Left lung (tissue), 10 donors: Measurements from ENCODE around the gene MAP1B. TPM values are rescaled to one million over a fixed set of nuclear protein-coding genes. Genes with fewer than 3 reads are reported as not detected.

Experiments used
- ATAC-seq: fragments of 200-7000 bp; cut with Tn5 transposase; one replicate; pipeline ENCODE4 v1.9.1; 2020; ENCODE audit warnings: moderate library complexity
- DNase-seq, 4 donors: peaks; one replicate each; pipeline ENCODE4 v3.0.0-alpha.2; 2013 to 2020
- H3K27ac ChIP-seq, 2 donors: fragments of 200-600 bp; sonication (generic) in 1 of 2; one replicate each; pipeline versions ENCODE4 v1.5.0 to v1.8.0; 2020 to 2021
- H3K27me3 ChIP-seq, 2 donors: fragments of 200-600 bp; sonication (generic) in 1 of 2; one replicate each; pipeline versions ENCODE4 v1.5.0 to v1.8.0; 2020 to 2021
- H3K36me3 ChIP-seq, 2 donors: fragments of 200-600 bp; sonication (generic) in 1 of 2; one replicate each; pipeline versions ENCODE4 v1.5.0 to v1.8.0; 2020 to 2021
- H3K4me1 ChIP-seq, 2 donors: fragments of 200-600 bp; one replicate each; pipeline ENCODE4 v1.8.0; 2021
- H3K4me3 ChIP-seq, 2 donors: fragments of 200-600 bp; sonication (generic) in 1 of 2; one replicate each; pipeline versions ENCODE4 v1.5.0 to v1.8.0; 2020 to 2021; ENCODE audit warnings: mild to moderate bottlenecking in 1 of 2
- H3K9me3 ChIP-seq, 2 donors: fragments of 200-600 bp; sonication (generic) in 1 of 2; one replicate each; pipeline versions ENCODE4 v1.5.0 to v1.8.0; 2020 to 2021
- intact Hi-C, 2 donors: fragments of 100-400 bp; cut with DNase I; formaldehyde crosslinking; loops; one replicate each; pipeline versions ENCODE4 v1.11.2 to v1.14.2; 2022
- polyA plus RNA-seq, 6 donors: library from polyadenylated mRNA; unstranded; fragments of 120-200 nt; gene quantifications; one replicate each; pipeline ENCODE4 v1.2.1, GENCODE V29; 2013; ENCODE audit not compliant: insufficient read length in 6 of 6
- total RNA-seq, 2 donors: library from RNA; stranded (reverse); fragmentation: NEBNext Ultra II Directional; extraction: Animal tissue kit (Norgen Biotek cat#: 25700); gene quantifications; one replicate each; pipeline ENCODE4 v1.2.1, GENCODE V29; 2021
- TF ChIP-seq, protein P1 (sequence below), 2 donors: fragments of 200-600 bp; sonication (generic) in 1 of 2; IDR thresholded peaks; one replicate each; pipeline versions ENCODE4 v1.5.0 to v1.8.0; 2021; ENCODE audit warnings: antibody characterized with exemption in 2 of 2
- donor health status: DM: no; HTN: yes; CAD: no.
- donor health status: DM: no; HTN: no; CAD: no.

The MAP1B gene
- total and polyA plus RNA-seq, 8 donors = 14.6 to 62.6 (median 23.3) TPM

GRCh38 chr5:72074251-72074650, 33.0 kb upstream of the MAP1B start:
- H3K9me3 ChIP-seq = no peaks in the 10 kb centered on the region
- H3K36me3 ChIP-seq = no peaks in the 10 kb centered on the region
- ATAC-seq = no peak
- no peaks in the 10 kb centered on the region for H3K4me1 ChIP-seq
- TF ChIP-seq, protein P1, sequence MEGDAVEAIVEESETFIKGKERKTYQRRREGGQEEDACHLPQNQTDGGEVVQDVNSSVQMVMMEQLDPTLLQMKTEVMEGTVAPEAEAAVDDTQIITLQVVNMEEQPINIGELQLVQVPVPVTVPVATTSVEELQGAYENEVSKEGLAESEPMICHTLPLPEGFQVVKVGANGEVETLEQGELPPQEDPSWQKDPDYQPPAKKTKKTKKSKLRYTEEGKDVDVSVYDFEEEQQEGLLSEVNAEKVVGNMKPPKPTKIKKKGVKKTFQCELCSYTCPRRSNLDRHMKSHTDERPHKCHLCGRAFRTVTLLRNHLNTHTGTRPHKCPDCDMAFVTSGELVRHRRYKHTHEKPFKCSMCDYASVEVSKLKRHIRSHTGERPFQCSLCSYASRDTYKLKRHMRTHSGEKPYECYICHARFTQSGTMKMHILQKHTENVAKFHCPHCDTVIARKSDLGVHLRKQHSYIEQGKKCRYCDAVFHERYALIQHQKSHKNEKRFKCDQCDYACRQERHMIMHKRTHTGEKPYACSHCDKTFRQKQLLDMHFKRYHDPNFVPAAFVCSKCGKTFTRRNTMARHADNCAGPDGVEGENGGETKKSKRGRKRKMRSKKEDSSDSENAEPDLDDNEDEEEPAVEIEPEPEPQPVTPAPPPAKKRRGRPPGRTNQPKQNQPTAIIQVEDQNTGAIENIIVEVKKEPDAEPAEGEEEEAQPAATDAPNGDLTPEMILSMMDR (IDR thresholded peaks at IDR 0.05) = no peak
- H3K4me3 ChIP-seq = no peak overlapping the region
- intact Hi-C loops = no loop called here
- H3K27me3 ChIP-seq = peaks cover 0 to 8% of the 10 kb centered on the region in 2 donors
- DNase-seq = no peak
- H3K27ac ChIP-seq = no peak overlapping the region

DNA sequence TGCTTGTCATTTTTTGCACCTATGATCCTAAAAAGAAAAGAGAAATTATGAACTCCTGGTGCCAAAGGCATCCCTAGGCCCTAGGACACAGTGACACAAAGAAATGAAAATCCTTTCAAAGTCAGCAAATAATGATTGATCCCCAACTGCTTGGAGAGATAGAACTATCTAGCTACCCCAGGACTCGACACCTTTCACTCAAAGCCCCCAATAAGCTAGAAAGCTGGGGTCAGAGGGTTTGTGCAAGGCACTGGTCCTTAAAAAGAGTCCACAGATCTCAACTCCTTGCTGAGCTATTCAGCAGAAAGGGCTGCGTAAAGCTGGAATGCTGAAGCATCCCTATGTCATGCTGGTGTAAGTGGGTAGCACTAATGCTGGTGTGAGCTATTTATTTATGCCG, 31.8 kb upstream of the MAP1B start:
- intact Hi-C loops = no loop called here
- Histone ChIP-seq H3K27ac (no peak overlapping the region), H3K4me1 (no peaks in the 10 kb centered on the region), H3K4me3 (no peak overlapping the region), H3K27me3 (peaks cover 0 to 19% of the 10 kb centered on the region in 2 donors), H3K36me3 (no peaks in the 10 kb centered on the region), H3K9me3 (no peaks in the 10 kb centered on the region)
- ATAC-seq (no peak), DNase-seq (no peak)
- TF ChIP-seq, protein P1 (IDR thresholded peaks at IDR 0.05) = no peak

DNA sequence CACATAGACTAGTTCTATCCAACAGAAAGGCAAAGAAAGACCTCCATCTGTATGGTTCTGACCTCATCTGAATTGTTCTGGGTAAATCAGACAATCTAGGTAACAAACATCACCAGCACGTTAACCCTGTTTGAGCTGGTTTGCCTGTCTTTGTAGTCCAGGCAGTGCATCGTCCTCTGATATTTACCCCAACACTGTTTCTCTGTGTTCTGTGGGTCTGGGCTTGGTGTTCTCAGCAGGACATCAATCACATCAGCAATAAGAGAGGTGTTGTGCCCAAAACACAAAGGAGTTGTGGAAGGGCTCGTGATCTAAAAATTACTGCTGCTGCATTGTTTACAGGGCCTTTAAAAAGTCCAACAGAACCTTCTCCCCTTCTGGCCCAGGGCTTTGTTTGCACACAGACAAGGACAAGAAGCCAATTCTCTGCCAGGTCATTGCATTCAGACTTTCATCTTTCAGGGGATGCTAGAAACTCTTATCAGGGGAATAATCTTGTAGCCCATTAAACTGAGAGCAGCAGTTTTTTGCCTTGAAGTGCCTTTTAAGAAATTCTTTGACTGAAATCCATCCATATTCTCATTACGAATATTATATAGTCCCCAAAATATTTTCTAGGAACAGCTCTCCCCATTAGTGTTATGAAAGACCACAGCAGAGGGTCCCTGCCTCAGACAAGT, 30.5 kb upstream of the MAP1B start:
- peaks cover 0 to 19% of the 10 kb centered on the region in 2 donors for H3K27me3 ChIP-seq
- TF ChIP-seq, protein P1 (IDR thresholded peaks at IDR 0.05) = no peak
- H3K4me1 ChIP-seq = no peaks in the 10 kb centered on the region
- ATAC-seq (no peak), DNase-seq (no peak)
- no peak overlapping the region for H3K4me3 ChIP-seq
- H3K9me3 ChIP-seq = no peaks in the 10 kb centered on the region
- no peaks in the 10 kb centered on the region for H3K36me3 ChIP-seq
- H3K27ac ChIP-seq = no peak overlapping the region
- intact Hi-C loops = no loop called here

- ATAC-seq (no peak), DNase-seq (no peak)
- H3K9me3 ChIP-seq = no peaks in the 10 kb centered on the region
- H3K27me3 ChIP-seq = peaks cover 0 to 19% of the 10 kb centered on the region in 2 donors
- no peak overlapping the region for H3K4me3 ChIP-seq
- no peaks in the 10 kb centered on the region for H3K4me1 ChIP-seq
- no peaks in the 10 kb centered on the region for H3K36me3 ChIP-seq
- TF ChIP-seq, protein P1 (IDR thresholded peaks at IDR 0.05) = no peak
- no peak overlapping the region for H3K27ac ChIP-seq
- intact Hi-C loops = no loop called here
These were observed 29.9 kb upstream of the MAP1B start for GRCh38 chr5:72077390-72077789.

- Histone ChIP-seq H3K4me1 (no peaks in the 10 kb centered on the region), H3K9me3 (no peaks in the 10 kb centered on the region), H3K27me3 (peaks cover 0 to 19% of the 10 kb centered on the region in 2 donors), H3K36me3 (no peaks in the 10 kb centered on the region), H3K4me3 (no peak overlapping the region), H3K27ac (no peak overlapping the region)
- intact Hi-C loops = no loop called here
- TF ChIP-seq, protein P1 (IDR thresholded peaks at IDR 0.05) = no peak
- no peak for ATAC-seq
- DNase-seq = no peak
These were observed 28.0 kb upstream of the MAP1B start for GRCh38 chr5:72079288-72079687.
